22Rv1 (cell line): ENCODE data around the gene GABPB2.

Experiments
- CTCF ChIP-seq: fragments of 450-650 bp; IDR thresholded peaks from 2 replicates; pipeline ENCODE4 v1.5.1; 2017; ENCODE audit warnings: mild to moderate bottlenecking
- ZFX ChIP-seq: fragments of 450-650 bp; IDR thresholded peaks from 2 replicates; pipeline ENCODE4 v1.6.1; 2017; ENCODE audit warnings: antibody characterized with exemption, borderline replicate concordance

GRCh38 chr1:151050051-151050688 is 20.4 kb upstream of the GABPB2 start:
- TF ChIP-seq CTCF, result no peak
- no peak for TF ChIP-seq ZFX
